ENCODE results near the gene SDHAF4. TPM values are rescaled to one million over a fixed set of nuclear protein-coding genes. Genes with fewer than 3 reads are reported as not detected.
A peak's percentile ranks its signal among the peaks of the same experiment; 100 is the strongest.

The SDHAF4 gene
- total and polyA plus RNA-seq, 2 donors from 2014 or later = 14.5 to 25.6 TPM

- DNase-seq (no peak), FAIRE-seq (no peak)
- Histone ChIP-seq H3K9me3 (ENCODE audit: control insufficient read depth in 2 of 3, insufficient read depth in 1 of 3, low read length in 3 of 3) (no peaks in the 10 kb centered on the region), H3K9ac (ENCODE audit: low read length in 3 of 3) (no peak overlapping the region), H3K4me3 (ENCODE audit: low read length in 3 of 3) (no peak overlapping the region), H3K27me3 (ENCODE audit: control insufficient read depth, insufficient read depth, low read length) (no peaks in the 10 kb centered on the region), H3K36me3 (ENCODE audit: control insufficient read depth in 2 of 3, insufficient read depth in 3 of 3, low read length in 3 of 3) (peaks cover 0 to 1% (median 0%) of the 10 kb centered on the region in 3 donors), H3K4me1 (ENCODE audit: control insufficient read depth in 2 of 3, insufficient read depth in 2 of 3, low read depth in 1 of 3, low read length in 3 of 3) (no peaks in the 10 kb centered on the region), H3K27ac (ENCODE audit: low read depth in 2 of 2, low read length in 2 of 2) (no peak overlapping the region)
- no peak for TF ChIP-seq CTCF (IDR thresholded peaks at IDR 0.05; ENCODE audit: borderline replicate concordance, extremely low read depth, insufficient read depth)
- intact Hi-C loops (cut with DNase I) = no loop called here
Observed at GRCh38 chr6:70590400-70590799, 23.7 kb downstream of the SDHAF4 start.

GRCh38 chr6:70592391-70593117 lies 25.8 kb downstream of the SDHAF4 start:
- no peak overlapping the region for H3K4me3 ChIP-seq (ENCODE audit: low read length in 3 of 3)
- no peaks in the 10 kb centered on the region for H3K27me3 ChIP-seq (ENCODE audit: control insufficient read depth, insufficient read depth, low read length)
- H3K27ac ChIP-seq (ENCODE audit: low read depth in 2 of 2, low read length in 2 of 2) = no peak overlapping the region
- no peaks in the 10 kb centered on the region for H3K36me3 ChIP-seq (ENCODE audit: control insufficient read depth in 2 of 3, insufficient read depth in 3 of 3, low read length in 3 of 3)
- FAIRE-seq (no peak), DNase-seq (no peak)
- H3K9me3 ChIP-seq (ENCODE audit: control insufficient read depth in 2 of 3, insufficient read depth in 1 of 3, low read length in 3 of 3) = no peaks in the 10 kb centered on the region
- TF ChIP-seq CTCF (IDR thresholded peaks at IDR 0.05; ENCODE audit: borderline replicate concordance, extremely low read depth, insufficient read depth) = no peak
- no peak overlapping the region for H3K9ac ChIP-seq (ENCODE audit: low read length in 3 of 3)
- H3K4me1 ChIP-seq (ENCODE audit: control insufficient read depth in 2 of 3, insufficient read depth in 2 of 3, low read depth in 1 of 3, low read length in 3 of 3) = no peaks in the 10 kb centered on the region
- intact Hi-C loops (cut with DNase I) = no loop called here

- intact Hi-C loops (cut with DNase I) = no loop called here
- H3K9me3 ChIP-seq (ENCODE audit: control insufficient read depth in 2 of 3, insufficient read depth in 1 of 3, low read length in 3 of 3) = no peaks in the 10 kb centered on the region
- no peaks in the 10 kb centered on the region for H3K4me1 ChIP-seq (ENCODE audit: control insufficient read depth in 2 of 3, insufficient read depth in 2 of 3, low read depth in 1 of 3, low read length in 3 of 3)
- TF ChIP-seq CTCF (IDR thresholded peaks at IDR 0.05; ENCODE audit: borderline replicate concordance, extremely low read depth, insufficient read depth) = no peak
- H3K27me3 ChIP-seq (ENCODE audit: control insufficient read depth, insufficient read depth, low read length) = no peaks in the 10 kb centered on the region
- DNase-seq (peak in 1 of 5 donors; percentile 7), FAIRE-seq (no peak)
- no peaks in the 10 kb centered on the region for H3K36me3 ChIP-seq (ENCODE audit: control insufficient read depth in 2 of 3, insufficient read depth in 3 of 3, low read length in 3 of 3)
- no peak overlapping the region for H3K27ac ChIP-seq (ENCODE audit: low read depth in 2 of 2, low read length in 2 of 2)
- no peak overlapping the region for H3K4me3 ChIP-seq (ENCODE audit: low read length in 3 of 3)
- no peak overlapping the region for H3K9ac ChIP-seq (ENCODE audit: low read length in 3 of 3)
Observed at GRCh38 chr6:70593118-70593486, 26.4 kb downstream of the SDHAF4 start.

- H3K27ac ChIP-seq (ENCODE audit: low read depth in 2 of 2, low read length in 2 of 2) = no peak overlapping the region
- DNase-seq (no peak), FAIRE-seq (no peak)
- H3K27me3 ChIP-seq (ENCODE audit: control insufficient read depth, insufficient read depth, low read length) = no peaks in the 10 kb centered on the region
- H3K4me1 ChIP-seq (ENCODE audit: control insufficient read depth in 2 of 3, insufficient read depth in 2 of 3, low read depth in 1 of 3, low read length in 3 of 3) = no peaks in the 10 kb centered on the region
- intact Hi-C loops (cut with DNase I) = no loop called here
- H3K9ac ChIP-seq (ENCODE audit: low read length in 3 of 3) = no peak overlapping the region
- H3K36me3 ChIP-seq (ENCODE audit: control insufficient read depth in 2 of 3, insufficient read depth in 3 of 3, low read length in 3 of 3) = no peaks in the 10 kb centered on the region
- H3K4me3 ChIP-seq (ENCODE audit: low read length in 3 of 3) = no peak overlapping the region
- TF ChIP-seq CTCF (IDR thresholded peaks at IDR 0.05; ENCODE audit: borderline replicate concordance, extremely low read depth, insufficient read depth) = no peak
- H3K9me3 ChIP-seq (ENCODE audit: control insufficient read depth in 2 of 3, insufficient read depth in 1 of 3, low read length in 3 of 3) = no peaks in the 10 kb centered on the region
Observed at GRCh38 chr6:70599187-70599586, 32.5 kb downstream of the SDHAF4 start.
